ENCODE measurements around the gene SEMA4C. TPM values are rescaled to one million over a fixed set of nuclear protein-coding genes. Genes with fewer than 3 reads are reported as not detected.

The SEMA4C gene
- total RNA-seq, 1 donor from 2014 or later, result 24.8 TPM

- peaks cover 14% of the 10 kb centered on the region for H3K4me1 Mint-ChIP-seq (ENCODE audit: low read depth)
- H3K4me3 Mint-ChIP-seq (ENCODE audit: unreplicated experiment), result no peak overlapping the region
- no peaks in the 10 kb centered on the region for H3K27me3 Mint-ChIP-seq (ENCODE audit: low read depth)
- TF ChIP-seq CTCF (IDR thresholded peaks at IDR 0.05), result no peak
- H3K27ac Mint-ChIP-seq (ENCODE audit: unreplicated experiment), result no peak overlapping the region
- no peaks in the 10 kb centered on the region for H3K36me3 Mint-ChIP-seq (ENCODE audit: low read depth)
- no peak for DNase-seq (ENCODE audit: low spot score)
- no peaks in the 10 kb centered on the region for H3K9me3 Mint-ChIP-seq (ENCODE audit: low read depth)
Observed at GRCh38 chr2:96823198-96823597, 46.7 kb downstream of the SEMA4C start.

GRCh38 chr2:96822786-96823185, 47.1 kb downstream of the SEMA4C start:
- H3K4me1 Mint-ChIP-seq (ENCODE audit: low read depth), result peaks cover 16% of the 10 kb centered on the region
- TF ChIP-seq CTCF (IDR thresholded peaks at IDR 0.05), result no peak
- no peak for DNase-seq (ENCODE audit: low spot score)
- no peak overlapping the region for H3K27ac Mint-ChIP-seq (ENCODE audit: unreplicated experiment)
- no peaks in the 10 kb centered on the region for H3K9me3 Mint-ChIP-seq (ENCODE audit: low read depth)
- no peak overlapping the region for H3K4me3 Mint-ChIP-seq (ENCODE audit: unreplicated experiment)
- no peaks in the 10 kb centered on the region for H3K27me3 Mint-ChIP-seq (ENCODE audit: low read depth)
- no peaks in the 10 kb centered on the region for H3K36me3 Mint-ChIP-seq (ENCODE audit: low read depth)

- H3K36me3 Mint-ChIP-seq (ENCODE audit: low read depth), result no peaks in the 10 kb centered on the region
Observed at GRCh38 chr2:96821113-96821675, 48.7 kb downstream of the SEMA4C start.

GRCh38 chr2:96819876-96820511, 49.9 kb downstream of the SEMA4C start:
- Mint-ChIP-seq H3K36me3 (ENCODE audit: low read depth) (no peaks in the 10 kb centered on the region), H3K27ac (ENCODE audit: unreplicated experiment) (no peak overlapping the region), H3K27me3 (ENCODE audit: low read depth) (no peaks in the 10 kb centered on the region), H3K4me3 (ENCODE audit: unreplicated experiment) (no peak overlapping the region), H3K9me3 (ENCODE audit: low read depth) (no peaks in the 10 kb centered on the region), H3K4me1 (ENCODE audit: low read depth) (peaks cover 31% of the 10 kb centered on the region)
- TF ChIP-seq CTCF (IDR thresholded peaks at IDR 0.05), result no peak
- no peak for DNase-seq (ENCODE audit: low spot score)

More at GRCh38 chr2:96821113-96821675, 48.7 kb downstream of the SEMA4C start:
- Mint-ChIP-seq H3K27me3 (ENCODE audit: low read depth) (no peaks in the 10 kb centered on the region), H3K9me3 (ENCODE audit: low read depth) (no peaks in the 10 kb centered on the region), H3K27ac (ENCODE audit: unreplicated experiment) (no peak overlapping the region), H3K4me1 (ENCODE audit: low read depth) (peaks cover 24% of the 10 kb centered on the region), H3K4me3 (ENCODE audit: unreplicated experiment) (no peak overlapping the region)
- no peak for DNase-seq (ENCODE audit: low spot score)
- no peak for TF ChIP-seq CTCF (IDR thresholded peaks at IDR 0.05)

- H3K27ac Mint-ChIP-seq (ENCODE audit: unreplicated experiment), result no peak overlapping the region
- H3K27me3 Mint-ChIP-seq (ENCODE audit: low read depth), result no peaks in the 10 kb centered on the region
- no peaks in the 10 kb centered on the region for H3K9me3 Mint-ChIP-seq (ENCODE audit: low read depth)
- H3K4me1 Mint-ChIP-seq (ENCODE audit: low read depth), result peaks cover 32% of the 10 kb centered on the region
- TF ChIP-seq CTCF (IDR thresholded peaks at IDR 0.05), result no peak
- no peak for DNase-seq (ENCODE audit: low spot score)
- H3K36me3 Mint-ChIP-seq (ENCODE audit: low read depth), result no peaks in the 10 kb centered on the region
- no peak overlapping the region for H3K4me3 Mint-ChIP-seq (ENCODE audit: unreplicated experiment)
Observed at GRCh38 chr2:96819128-96819875, 50.6 kb downstream of the SEMA4C start.

All from chondrocyte (in vitro differentiated cells).